ENCODE data around the gene TMEM203.

Gene TMEM203

GRCh38 chr9:137227054-137227852, 21.8 kb upstream of the TMEM203 start, which contains the start of gene RNF224:
TSS of gene RNF224 (plus strand) at chr9:137227502. CDS start at chr9:137228336, 834 bp downstream.
- H3K4me3 Mint-ChIP-seq, result no peak within 1 kb of the TSS
- H3K27me3 Mint-ChIP-seq, result peaks cover 31% of the 10 kb centered on the region
- H3K27ac Mint-ChIP-seq, result peak within 1 kb of the TSS; percentile 58
- ATAC-seq, result peak; percentile 60
- H3K9me3 Mint-ChIP-seq, result no peaks in the 10 kb centered on the region
- peaks cover 20% of the 10 kb centered on the region for H3K4me1 Mint-ChIP-seq
- no peaks in the 10 kb centered on the region for H3K36me3 Mint-ChIP-seq

DNA sequence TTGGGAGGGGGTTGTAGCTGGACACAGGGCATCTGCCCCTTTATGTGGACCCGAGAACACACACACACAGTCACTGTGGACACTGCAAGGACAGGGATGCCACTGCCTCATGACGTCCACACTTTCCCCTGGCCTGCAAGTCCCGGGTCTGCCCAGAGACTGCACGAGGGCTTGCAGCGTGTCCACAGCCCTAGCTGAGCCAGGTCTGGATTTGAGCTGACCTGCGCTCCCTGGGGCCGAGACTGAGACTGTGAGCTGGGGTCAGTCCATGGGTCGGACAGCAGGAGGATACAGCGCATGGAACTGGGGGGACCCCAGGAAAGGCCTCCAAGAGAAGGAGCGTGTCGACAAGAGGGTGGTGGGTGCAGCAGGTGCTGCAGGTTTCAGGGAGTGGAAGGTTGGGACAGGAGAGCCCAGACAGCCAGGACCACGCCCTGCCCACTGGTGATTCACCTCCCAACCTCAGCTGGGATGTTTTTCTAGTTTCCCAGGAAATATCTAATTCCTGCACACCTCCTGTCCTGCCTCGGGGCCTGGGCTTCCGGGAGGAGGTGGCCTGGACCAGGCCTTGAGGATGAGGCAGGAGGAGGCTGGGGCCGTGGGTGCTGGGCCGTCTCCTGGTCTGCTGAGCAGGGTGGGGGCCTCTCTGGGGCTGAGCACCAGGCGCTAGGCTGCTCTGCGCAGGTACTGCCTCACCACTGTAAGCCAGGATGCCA, 21.0 kb upstream of the TMEM203 start:
- Mint-ChIP-seq H3K4me1 (peaks cover 20% of the 10 kb centered on the region), H3K9me3 (no peaks in the 10 kb centered on the region), H3K36me3 (no peaks in the 10 kb centered on the region), H3K4me3 (no peak overlapping the region), H3K27ac (no peak overlapping the region), H3K27me3 (peaks cover 24% of the 10 kb centered on the region)
- no peak for ATAC-seq

GRCh38 chr9:137225699-137226331, 20.4 kb upstream of the TMEM203 start:
- Mint-ChIP-seq H3K36me3 (no peaks in the 10 kb centered on the region), H3K4me3 (no peak overlapping the region), H3K27me3 (peaks cover 17% of the 10 kb centered on the region), H3K4me1 (peaks cover 20% of the 10 kb centered on the region), H3K9me3 (no peaks in the 10 kb centered on the region), H3K27ac (peak overlapping the region; percentile 14)
- no peak for ATAC-seq

- H3K4me3 Mint-ChIP-seq, result peak within 1 kb of the TSS; percentile 83
- H3K4me1 Mint-ChIP-seq, result peaks cover 20% of the 10 kb centered on the region
- H3K36me3 Mint-ChIP-seq, result no peaks in the 10 kb centered on the region
- H3K27me3 Mint-ChIP-seq, result peaks cover 9% of the 10 kb centered on the region
- H3K9me3 Mint-ChIP-seq, result no peaks in the 10 kb centered on the region
- no peak for ATAC-seq
- peak within 1 kb of the TSS; percentile 69 for H3K27ac Mint-ChIP-seq
Observed at GRCh38 chr9:137224830-137225694, 19.6 kb upstream of the TMEM203 start, which contains the start of gene CYSRT1. TSS of gene CYSRT1 (plus strand) at chr9:137225174. CDS start at chr9:137225622, 448 bp downstream.

- H3K27ac Mint-ChIP-seq, result peak overlapping the region; percentile 69
Observed at GRCh38 chr9:137223078-137223970, 17.9 kb upstream of the TMEM203 start.

GRCh38 chr9:137222190-137223077, 17.0 kb upstream of the TMEM203 start, which contains the start of gene RNF208:
TSS of gene RNF208 (minus strand) at chr9:137222240. CDS start at chr9:137221212, 1,028 bp downstream.
- Mint-ChIP-seq H3K27me3 (peaks cover 3% of the 10 kb centered on the region), H3K4me3 (peak within 1 kb of the TSS; percentile 83), H3K9me3 (no peaks in the 10 kb centered on the region), H3K4me1 (peaks cover 15% of the 10 kb centered on the region), H3K36me3 (no peaks in the 10 kb centered on the region), H3K27ac (peak within 1 kb of the TSS; percentile 69)
- peak; percentile 1 for ATAC-seq

More at GRCh38 chr9:137223078-137223970, 17.9 kb upstream of the TMEM203 start:
- Mint-ChIP-seq H3K27me3 (peaks cover 9% of the 10 kb centered on the region), H3K36me3 (no peaks in the 10 kb centered on the region), H3K4me3 (peak overlapping the region; percentile 83), H3K4me1 (peaks cover 20% of the 10 kb centered on the region), H3K9me3 (no peaks in the 10 kb centered on the region)
- ATAC-seq, result peak; percentile 88

- H3K4me3 Mint-ChIP-seq, result no peak overlapping the region
- no peak for ATAC-seq
Observed at GRCh38 chr9:137221506-137222111, 16.2 kb upstream of the TMEM203 start.

DNA sequence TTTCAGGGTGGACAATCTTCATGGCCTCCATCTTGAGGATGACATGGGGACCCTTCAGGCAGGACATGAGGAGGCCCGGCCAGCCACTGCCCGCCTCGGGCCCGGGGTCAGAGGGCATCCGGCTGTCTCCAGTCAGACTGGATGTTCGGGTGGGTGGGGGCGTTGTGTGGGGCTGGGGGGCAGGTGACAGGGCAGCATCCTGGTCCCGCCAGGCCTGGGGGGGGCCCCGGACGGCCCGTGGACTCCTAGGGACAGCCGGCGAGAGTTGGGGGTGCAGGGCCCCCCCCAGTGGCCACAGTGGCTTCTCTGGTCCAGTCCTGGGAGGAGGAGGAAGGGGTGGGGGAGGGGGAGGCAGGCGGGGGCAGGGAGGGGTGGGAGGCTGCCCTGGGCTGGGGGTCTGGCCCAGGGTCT, 15.7 kb upstream of the TMEM203 start:
- Mint-ChIP-seq H3K27ac (no peak overlapping the region), H3K4me3 (peak overlapping the region; percentile 55), H3K36me3 (peaks cover 10% of the 10 kb centered on the region), H3K27me3 (no peaks in the 10 kb centered on the region), H3K9me3 (no peaks in the 10 kb centered on the region), H3K4me1 (peaks cover 13% of the 10 kb centered on the region)
- no peak for ATAC-seq

More at GRCh38 chr9:137221506-137222111, 16.2 kb upstream of the TMEM203 start:
- Mint-ChIP-seq H3K27ac (no peak overlapping the region), H3K36me3 (peaks cover 7% of the 10 kb centered on the region), H3K4me1 (peaks cover 13% of the 10 kb centered on the region), H3K9me3 (no peaks in the 10 kb centered on the region), H3K27me3 (no peaks in the 10 kb centered on the region)

- H3K27ac Mint-ChIP-seq, result no peak overlapping the region
- H3K4me1 Mint-ChIP-seq, result peaks cover 13% of the 10 kb centered on the region
- no peaks in the 10 kb centered on the region for H3K27me3 Mint-ChIP-seq
- ATAC-seq, result no peak
- no peaks in the 10 kb centered on the region for H3K9me3 Mint-ChIP-seq
- peak overlapping the region; percentile 55 for H3K4me3 Mint-ChIP-seq
- H3K36me3 Mint-ChIP-seq, result peaks cover 13% of the 10 kb centered on the region
Observed at GRCh38 chr9:137220317-137221094, 15.1 kb upstream of the TMEM203 start.

DNA sequence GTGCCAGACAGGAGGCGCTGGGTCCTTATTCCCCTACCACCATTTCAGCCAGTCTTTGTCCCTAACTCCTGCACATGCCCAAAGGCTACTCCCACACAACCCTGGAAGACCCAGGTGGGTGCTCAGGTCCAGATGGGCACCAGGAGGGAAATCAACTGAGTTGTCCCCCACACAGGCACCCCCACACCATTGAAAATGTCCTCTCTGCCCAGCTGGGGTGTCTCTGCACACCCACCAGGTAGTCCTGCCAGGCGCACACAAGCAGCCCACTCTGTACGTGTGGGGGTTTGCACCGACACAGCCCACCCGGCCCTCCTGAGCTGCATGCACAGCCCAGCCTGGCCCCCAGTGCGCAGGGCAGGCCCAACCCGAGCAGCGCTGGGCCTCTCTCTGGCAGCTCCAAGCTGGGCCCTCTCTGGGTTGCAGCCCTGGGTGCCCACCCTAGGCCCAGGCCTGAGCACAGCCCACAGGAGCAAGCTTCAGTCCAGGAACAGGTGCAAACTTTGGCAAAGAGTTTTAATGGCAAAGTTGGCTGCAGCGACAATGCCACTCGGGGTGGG, 14.4 kb upstream of the TMEM203 start:
- Mint-ChIP-seq H3K27me3 (no peaks in the 10 kb centered on the region), H3K36me3 (peaks cover 18% of the 10 kb centered on the region), H3K4me1 (peaks cover 13% of the 10 kb centered on the region), H3K4me3 (peak overlapping the region; percentile 18), H3K9me3 (no peaks in the 10 kb centered on the region), H3K27ac (no peak overlapping the region)
- ATAC-seq, result no peak

- Mint-ChIP-seq H3K9me3 (no peaks in the 10 kb centered on the region), H3K4me1 (peaks cover 8% of the 10 kb centered on the region), H3K4me3 (no peak overlapping the region), H3K36me3 (peaks cover 23% of the 10 kb centered on the region), H3K27ac (no peak overlapping the region), H3K27me3 (no peaks in the 10 kb centered on the region)
- ATAC-seq, result no peak
Observed at GRCh38 chr9:137218754-137219271, 13.4 kb upstream of the TMEM203 start.
